ENCODE results near the gene TAS2R13. TPM values are rescaled to one million over a fixed set of nuclear protein-coding genes. Genes with fewer than 3 reads are reported as not detected.

TAS2R13 gene
- polyA plus RNA-seq, 1 donor, result 0.12 TPM

DNA sequence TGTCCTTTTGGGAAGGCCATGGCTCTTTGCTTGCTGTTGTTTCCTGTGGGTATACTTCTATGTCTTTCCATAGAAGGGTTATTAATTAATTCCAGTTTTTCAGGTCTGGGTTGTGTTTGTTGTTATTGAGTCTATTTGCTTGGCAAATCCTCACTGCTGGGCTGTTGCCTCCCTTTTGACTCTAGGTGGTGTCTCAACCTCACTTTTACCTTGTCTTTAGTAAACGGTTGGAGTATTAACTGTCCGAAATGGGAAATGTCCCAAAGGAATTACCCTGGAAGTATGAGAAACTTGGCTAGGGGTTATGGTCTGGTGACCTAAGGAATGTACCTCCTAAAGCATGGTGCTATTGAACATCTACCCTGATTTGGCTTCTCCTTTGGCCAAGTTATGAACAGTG, 42.0 kb downstream of the TAS2R13 start:
- DNase-seq, result no peak

DNA sequence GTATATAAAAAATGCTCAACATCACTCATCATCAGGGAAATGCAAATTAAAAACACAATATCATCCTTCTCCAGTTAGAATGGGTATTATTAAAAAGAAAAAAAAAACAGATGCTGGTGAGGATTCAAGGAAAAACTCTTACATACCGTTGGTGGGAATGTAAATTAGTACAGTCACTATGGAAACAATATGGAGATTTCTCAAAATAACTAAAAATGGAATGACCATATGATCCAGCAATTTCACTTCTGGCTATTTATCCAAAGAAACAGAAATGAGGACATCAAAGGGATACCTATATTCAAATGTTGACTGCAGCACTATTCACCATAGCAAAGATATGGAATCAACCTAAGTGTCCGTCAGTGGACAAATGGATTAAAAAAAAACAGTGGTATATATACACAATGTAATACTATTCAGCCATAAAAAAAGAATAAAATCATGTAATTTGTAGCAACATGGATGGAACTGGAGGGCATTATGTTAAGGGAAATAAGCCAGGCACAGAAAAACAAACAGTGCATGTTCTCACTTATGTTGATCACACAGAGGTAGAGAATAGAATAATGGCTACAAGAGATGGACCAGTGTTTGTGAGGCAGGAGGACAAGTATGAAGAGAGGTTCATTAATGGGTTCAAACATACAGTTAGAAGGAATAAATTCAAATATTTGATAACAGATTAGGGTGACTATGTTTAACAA, 45.7 kb downstream of the TAS2R13 start:
- DNase-seq, result no peak

DNA sequence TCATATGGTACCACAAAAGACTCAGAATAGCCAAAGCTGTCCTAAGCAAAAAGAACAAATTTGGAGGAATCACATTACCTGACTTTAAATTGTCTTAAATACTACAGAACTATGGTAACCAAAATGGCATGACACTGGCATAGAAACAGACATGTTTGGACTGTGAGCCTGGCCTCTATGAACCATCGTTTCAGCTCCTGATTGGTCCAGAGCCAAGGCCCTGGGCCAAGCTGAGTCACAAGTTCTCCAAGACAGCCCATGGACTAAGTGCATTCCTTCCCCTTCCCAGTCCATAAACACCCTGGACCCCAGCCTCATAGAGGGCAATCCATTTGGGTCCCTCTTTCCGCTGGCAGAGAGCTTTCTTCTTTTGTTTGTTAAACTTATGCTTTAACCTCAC, 48.0 kb downstream of the TAS2R13 start:
- no peak for DNase-seq

Other genes starting within 250 kb of the TAS2R13 start
- 0.83 TPM for gene STYK1, start 235.5 kb downstream of the TAS2R13 start, polyA plus RNA-seq (ENCODE audit: insufficient read length)
- gene YBX3, start 186.2 kb downstream of the TAS2R13 start, polyA plus RNA-seq (ENCODE audit: insufficient read length), result 233 TPM
- gene TAS2R7, start 106.9 kb downstream of the TAS2R13 start, polyA plus RNA-seq (ENCODE audit: insufficient read length), result not detected
- gene TAS2R8, start 102.3 kb downstream of the TAS2R13 start, polyA plus RNA-seq (ENCODE audit: insufficient read length), result not detected
- not detected for gene TAS2R9, start 99.4 kb downstream of the TAS2R13 start, polyA plus RNA-seq (ENCODE audit: insufficient read length)
- gene TAS2R10, start 83.2 kb downstream of the TAS2R13 start, polyA plus RNA-seq (ENCODE audit: insufficient read length), result 4.4 TPM
- gene PRR4, start 60.1 kb downstream of the TAS2R13 start, polyA plus RNA-seq (ENCODE audit: insufficient read length), result 10.7 TPM
- gene PRH1, start 25.3 kb downstream of the TAS2R13 start, polyA plus RNA-seq (ENCODE audit: insufficient read length), result 14.6 TPM
- gene PRH2, start 19.7 kb upstream of the TAS2R13 start, polyA plus RNA-seq (ENCODE audit: insufficient read length), result 0.50 TPM
- gene TAS2R14, start 29.7 kb upstream of the TAS2R13 start, polyA plus RNA-seq (ENCODE audit: insufficient read length), result 5.3 TPM
- 0.18 TPM for gene TAS2R50, start 77.3 kb upstream of the TAS2R13 start, polyA plus RNA-seq (ENCODE audit: insufficient read length)
- 3.2 TPM for gene TAS2R20, start 88.7 kb upstream of the TAS2R13 start, polyA plus RNA-seq (ENCODE audit: insufficient read length)
- 1.9 TPM for gene TAS2R19, start 113.1 kb upstream of the TAS2R13 start, polyA plus RNA-seq (ENCODE audit: insufficient read length)
- gene TAS2R31, start 121.8 kb upstream of the TAS2R13 start, polyA plus RNA-seq (ENCODE audit: insufficient read length), result 2.2 TPM
- gene TAS2R46, start 152.7 kb upstream of the TAS2R13 start, polyA plus RNA-seq (ENCODE audit: insufficient read length), result not detected
- gene TAS2R43, start 182.8 kb upstream of the TAS2R13 start, polyA plus RNA-seq (ENCODE audit: insufficient read length), result 0.63 TPM
- gene TAS2R30, start 225.1 kb upstream of the TAS2R13 start, polyA plus RNA-seq (ENCODE audit: insufficient read length), result 0.52 TPM

All from left kidney (tissue), 2 donors.